HG02840 (cell line): ENCODE results near the gene TMEM212.
A peak's percentile ranks its signal among the peaks of the same experiment; 100 is the strongest.

Experiments used
- ATAC-seq: cut with Tn5 transposase; IDR thresholded peaks from one replicate; pipeline ENCODE4 v1.9.1; 2021; ENCODE audit warnings: mild to moderate bottlenecking, moderate library complexity, moderate number of reproducible peaks; ENCODE audit not compliant: unreplicated experiment, low FRiP score

Gene TMEM212

DNA sequence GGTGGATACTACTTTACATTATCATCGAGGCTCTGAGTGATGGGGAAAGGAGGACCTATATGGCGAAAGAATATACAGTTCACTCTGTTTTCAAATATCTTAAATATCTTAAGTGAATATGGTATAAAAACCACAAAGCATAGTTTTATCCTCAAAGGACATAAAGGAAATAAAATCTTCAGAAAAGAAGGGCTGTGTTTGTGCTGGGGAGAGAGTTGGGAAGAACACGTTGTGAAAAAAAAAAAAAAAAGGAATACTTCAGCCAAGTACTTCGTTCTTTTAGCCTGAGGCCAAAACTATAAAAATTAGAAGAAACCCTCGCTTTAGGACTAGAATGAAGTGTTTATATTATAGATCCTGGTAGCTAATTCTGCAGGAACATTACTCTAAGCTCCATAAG is 10.2 kb upstream of the TMEM212 start:
- ATAC-seq = no peak

DNA sequence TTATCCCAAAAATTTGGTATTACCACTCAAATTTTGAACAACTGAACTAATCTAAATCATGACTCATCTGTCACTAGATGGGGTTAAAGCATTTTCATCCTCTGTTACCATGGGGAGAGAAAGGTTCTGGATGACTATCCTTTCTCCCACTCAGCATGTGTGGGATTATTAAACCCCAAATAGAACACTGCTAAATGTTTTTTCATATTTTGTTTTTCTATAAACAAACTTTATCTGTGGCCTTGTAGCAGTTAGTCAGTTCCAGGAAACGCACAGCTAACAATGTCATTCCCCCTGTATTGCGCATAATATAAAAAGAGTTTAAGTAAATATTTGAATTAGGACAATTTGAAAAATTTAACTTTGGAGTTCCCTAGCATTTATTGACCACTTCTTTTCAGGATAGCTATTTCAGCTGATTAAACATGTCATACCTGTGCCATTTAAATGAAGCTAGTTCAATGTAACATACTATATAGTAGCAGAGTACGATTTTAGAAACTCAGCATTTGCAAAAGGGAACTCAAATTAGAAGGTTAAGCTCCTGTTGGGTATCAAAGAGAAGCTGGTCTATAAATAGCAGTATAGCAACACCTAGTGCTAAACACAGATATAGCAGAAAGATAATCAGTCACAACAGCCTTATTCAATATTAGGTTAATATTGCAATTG is 9.2 kb upstream of the TMEM212 start:
- no peak for ATAC-seq

DNA sequence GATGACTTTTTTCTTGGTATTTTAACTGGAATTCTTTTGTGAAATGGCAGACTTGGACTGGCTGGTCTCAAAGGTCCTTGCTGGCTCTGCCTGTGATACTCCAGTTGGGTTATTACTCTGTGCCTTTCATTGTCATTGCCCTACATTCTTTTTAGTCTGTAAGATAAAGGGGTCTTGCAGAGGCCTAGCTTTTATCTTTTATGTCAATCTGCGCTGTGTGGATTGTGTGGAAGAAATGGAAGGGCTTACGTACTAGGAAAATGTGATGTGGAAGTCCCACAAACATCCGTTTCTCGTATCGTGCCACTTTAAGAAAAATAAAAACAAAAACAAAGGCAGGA is 8.7 kb upstream of the TMEM212 start:
- no peak for ATAC-seq

DNA sequence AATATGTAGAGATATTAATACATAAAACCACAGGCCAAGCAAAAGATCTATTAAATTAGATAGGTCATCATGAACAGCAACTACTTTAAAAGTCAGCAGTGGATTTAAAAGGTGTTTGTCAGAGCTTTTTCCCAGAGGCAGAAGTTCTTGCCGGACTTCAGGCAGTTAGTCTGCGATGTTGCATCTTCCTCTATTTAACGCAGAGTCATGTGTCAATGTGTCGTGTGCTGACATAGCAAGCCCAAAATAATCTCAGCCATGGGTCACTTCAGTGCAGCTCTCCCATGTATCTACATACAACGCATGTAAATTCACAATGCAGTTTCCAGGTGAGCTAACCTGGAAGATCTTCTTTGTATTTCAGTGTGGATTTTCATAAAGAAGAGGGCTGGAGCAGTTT is 8.0 kb upstream of the TMEM212 start:
- no peak for ATAC-seq

DNA sequence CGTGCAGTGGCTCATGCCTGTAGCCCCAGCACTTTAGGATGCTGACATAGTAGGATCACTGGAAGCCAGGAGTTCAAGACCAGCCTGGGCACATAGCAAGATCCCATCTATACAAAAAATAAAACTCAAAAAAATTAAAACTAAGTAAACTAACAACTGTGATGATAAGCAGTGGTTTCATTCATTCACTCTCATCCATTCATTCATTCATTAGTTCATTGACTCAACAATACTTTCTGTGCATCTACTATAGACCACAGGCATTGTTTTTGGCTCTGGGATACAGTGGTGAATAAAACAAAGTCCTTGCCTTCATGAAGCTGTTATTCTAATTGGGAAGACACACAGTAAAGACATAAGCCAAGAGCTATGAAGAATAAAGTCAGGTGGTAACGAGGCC is 7.5 kb upstream of the TMEM212 start:
- no peak for ATAC-seq

DNA sequence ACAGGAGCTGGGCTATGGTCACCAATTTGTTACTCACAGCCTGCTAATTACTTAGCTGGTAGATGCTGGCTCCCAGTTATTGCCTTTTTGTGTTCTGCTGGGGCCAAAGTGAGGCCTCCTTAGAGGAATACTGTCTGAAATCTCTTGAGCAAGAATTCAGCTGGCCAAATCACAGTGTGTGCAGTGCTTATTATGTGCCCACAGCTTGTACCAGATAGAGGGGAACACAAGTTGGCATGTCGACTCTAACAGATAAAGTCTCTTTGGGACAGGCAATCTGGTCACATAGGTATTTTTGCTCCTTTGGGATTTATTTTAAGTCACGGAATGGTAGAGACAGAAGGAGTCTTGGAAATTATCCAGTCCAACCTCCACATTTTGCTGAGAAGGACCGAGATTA is 6.3 kb upstream of the TMEM212 start:
- no peak for ATAC-seq

DNA sequence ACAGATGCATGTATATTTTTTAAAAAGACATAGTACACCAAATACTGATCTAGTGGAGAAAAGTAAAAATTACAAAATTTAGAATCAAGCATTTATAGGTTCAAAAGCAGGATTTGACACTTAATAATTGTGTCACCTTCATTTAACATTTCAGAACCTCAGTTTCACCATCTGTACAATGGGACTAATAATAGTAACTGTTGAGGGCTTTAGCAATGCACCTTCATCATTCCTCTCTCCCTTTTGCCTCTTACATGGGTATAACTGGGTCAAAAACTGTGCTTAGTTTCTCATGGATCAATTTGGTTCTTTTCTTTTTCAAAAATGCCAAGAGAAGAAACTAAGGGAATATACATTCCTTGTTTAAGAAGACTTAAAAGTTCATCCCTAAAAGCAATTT is 5.5 kb upstream of the TMEM212 start:
- ATAC-seq = no peak

DNA sequence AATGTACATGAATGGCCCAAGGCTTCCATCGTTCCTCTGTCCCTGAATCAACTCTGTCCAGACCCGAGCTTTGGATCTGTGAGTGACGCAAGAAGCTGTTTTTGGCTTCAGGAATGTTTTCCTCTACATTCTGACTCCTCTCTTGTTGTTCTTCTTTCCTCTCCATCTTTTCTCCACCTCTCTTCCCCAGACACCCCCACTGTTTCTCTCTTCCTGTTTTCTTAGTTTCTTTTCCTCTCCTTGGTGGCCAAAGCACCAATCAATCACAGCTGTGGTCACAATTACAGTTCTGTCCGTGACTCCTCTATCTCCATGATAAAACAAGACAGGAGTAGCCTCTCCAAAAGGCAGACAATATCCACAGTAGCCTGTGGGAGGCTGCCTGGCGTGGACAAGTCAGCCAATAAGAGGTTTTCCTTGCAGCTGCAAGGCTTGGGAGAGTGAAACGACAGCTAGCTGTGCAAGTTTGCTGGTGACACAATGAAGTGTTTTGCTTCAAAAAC is 4.9 kb upstream of the TMEM212 start:
- no peak for ATAC-seq

DNA sequence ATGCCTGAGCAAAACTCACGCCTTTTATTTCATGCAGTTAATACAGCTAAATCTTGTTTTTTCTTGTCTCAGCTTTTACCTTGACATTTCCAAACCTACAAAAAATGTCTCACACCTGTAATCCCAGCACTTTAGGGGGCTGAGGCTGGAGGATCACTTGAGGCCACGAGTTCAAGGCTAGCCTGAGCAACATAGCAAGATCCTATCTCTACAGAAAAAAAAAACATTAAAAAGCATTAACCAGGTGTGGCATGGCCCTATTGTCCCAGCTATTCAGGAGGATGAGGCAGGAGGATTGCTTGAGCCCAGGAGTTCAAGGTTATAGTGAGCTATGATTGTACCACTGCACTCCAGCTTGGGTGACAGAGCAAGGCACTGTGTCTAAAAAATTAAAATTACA is 3.9 kb upstream of the TMEM212 start:
- no peak for ATAC-seq

DNA sequence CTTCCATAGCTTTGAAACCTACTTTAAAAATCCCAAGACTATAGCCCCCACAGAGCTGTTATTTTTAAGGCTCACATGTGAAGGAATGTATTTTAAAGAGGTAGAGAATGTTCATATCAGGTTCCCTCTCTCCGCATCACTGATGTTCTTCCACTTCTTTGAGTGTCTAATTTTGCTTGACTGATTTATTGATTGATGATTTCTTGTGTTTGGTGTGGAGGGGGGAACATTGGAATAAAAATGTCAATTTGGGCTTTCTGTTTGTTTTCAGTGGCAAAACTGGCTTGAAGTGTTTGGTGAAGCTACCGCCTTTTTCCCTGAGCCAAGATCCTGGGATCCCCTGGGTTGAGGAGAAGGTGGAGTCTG is 2.7 kb upstream of the TMEM212 start:
- no peak for ATAC-seq

DNA sequence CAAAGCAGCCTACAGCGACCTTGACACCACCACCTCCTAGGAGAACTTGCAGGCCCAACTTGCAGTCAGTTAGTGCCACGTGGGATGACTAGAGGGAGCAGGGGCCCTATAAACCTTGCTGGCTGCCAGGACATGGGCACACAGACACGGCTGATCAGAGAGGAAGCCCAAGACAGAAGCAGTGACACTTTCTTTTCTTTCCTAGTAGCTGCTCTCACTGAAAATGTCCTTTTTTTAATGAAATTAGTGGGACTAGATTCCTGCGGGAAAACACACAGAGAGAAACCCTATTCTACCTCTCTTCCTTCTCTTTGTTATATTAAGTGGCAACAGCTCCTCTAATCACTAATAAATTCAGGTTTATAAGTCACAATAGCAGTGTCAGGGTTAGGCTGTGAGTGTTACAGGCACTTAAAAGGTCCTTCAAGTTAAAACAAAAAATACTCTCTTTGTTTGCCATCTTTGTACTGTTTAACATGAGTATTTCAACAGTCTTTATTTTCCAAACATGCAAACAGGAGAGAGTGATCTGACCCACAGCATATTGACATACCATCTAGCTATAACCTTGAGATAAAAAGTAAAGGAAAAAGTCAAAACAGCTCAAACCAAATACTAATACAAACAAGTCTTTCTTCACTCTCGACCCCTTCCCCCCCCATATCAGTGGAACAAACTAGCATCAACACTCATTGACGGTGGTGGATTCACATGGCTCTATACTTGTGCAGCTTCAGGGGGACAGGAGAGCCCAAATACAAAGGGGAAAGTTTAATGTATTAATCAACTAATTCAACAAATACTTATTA is 2.1 kb upstream of the TMEM212 start:
- ATAC-seq = no peak

DNA sequence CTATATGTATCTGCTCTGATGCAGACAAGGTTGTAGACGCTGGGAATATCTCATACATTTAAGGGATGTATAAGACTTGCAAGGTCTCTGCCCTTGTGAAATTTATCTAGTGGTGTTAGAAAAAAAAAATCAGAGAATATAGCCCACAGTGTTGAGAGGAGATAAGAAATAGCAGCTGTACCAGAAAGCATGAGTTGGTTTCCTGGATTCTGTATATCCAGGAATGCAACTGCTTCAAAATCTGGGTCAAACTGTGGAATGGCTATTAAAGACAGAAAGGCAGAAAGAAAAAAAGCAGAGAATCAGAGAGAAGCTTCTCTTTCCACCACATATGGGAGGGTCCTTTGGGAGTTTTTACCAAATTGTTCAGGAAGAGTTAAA is 1.5 kb upstream of the TMEM212 start:
- ATAC-seq = no peak

DNA sequence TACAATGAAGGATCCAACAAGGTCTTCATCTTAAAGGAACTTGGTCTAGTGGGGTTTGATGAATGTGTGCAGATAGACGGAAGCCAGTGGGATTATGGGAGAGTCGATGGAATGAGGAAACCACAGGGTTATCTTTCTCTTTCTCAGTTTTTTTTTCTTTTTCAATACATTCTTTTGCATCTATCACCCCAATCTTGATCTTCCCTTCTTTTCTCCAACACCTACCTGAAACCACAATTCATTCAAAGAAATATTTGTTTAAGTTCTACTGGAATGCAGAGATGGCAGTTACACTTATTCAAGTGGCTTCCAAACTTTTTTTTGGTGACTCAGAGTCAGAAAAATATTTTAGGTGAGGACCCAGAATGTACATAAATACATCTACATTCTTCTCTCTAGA is 1.7 kb downstream of the TMEM212 start:
- no peak for ATAC-seq

DNA sequence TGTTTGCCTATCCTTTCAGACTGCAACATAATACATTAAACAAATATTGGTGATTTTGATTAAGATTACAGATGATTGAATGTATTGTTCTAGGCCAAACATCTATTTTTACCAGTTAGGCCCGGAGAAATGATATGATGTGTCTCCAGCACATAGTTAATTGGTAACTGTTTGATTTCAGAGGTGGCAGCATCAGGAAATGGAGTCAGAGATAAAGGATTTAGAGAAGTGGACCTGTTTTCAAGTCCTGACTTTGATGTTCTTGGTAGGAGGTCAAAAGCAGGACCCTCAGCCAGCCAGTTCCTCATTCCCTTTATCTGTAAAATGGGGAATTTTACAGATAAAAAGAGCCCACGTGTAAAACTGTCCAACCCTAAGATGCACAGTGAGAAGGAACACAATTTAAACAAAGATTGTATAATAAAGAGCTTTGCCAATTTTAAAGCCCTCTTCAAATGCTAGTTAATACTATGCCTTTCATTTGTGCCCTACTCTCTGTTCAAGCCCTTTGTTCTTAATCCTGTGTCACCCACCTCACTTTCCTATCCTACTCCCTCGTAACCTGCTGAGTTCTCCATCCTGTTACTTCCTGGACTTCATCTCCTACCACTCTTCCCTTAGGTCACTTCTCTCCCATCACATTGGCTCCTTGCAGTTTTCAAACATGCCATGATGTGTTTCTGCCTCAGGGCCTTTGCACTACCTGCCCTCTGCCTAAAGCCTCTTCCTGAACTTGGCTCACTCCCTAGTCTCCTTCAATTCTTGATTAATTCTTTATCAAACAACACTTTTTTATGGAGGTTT is 2.5 kb downstream of the TMEM212 start:
- no peak for ATAC-seq

DNA sequence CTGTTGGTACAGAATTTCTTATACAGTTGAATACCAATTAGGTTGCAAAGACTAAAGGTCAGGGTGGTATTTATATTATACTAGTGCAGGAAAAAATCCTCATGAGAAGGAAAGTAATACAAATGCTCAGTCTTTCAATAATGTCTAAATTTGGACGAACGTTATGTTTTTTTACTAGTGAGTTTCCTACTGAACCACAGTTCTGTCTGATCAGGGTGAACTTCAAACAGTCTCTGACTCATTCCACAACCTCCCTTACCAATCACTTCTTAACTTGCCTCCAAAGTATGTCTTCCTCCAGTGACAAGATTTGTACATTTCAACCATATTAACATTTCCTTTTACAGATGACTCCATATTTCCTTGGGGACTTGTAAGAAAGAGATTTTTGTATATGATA is 3.4 kb downstream of the TMEM212 start:
- ATAC-seq = peak; percentile 83

DNA sequence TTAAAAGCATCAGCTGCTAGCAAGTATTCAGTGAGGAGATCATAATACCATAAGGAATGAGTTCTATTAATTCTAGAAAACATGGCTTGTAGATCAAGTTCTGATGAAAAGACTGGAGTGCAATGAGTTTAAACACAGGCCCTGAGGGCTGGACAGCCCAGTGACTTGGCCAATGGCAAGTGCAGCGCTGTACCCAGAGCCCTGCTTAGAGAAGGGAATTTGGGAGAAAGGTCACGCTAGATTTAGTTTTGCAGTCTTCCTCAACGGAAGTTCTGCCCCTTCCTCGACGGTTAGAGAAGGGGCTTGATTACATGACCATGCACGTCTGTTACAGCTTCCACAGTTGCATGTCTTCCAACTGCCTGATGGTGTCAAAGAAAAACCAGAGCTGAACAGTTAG is 4.0 kb downstream of the TMEM212 start:
- ATAC-seq = no peak

DNA sequence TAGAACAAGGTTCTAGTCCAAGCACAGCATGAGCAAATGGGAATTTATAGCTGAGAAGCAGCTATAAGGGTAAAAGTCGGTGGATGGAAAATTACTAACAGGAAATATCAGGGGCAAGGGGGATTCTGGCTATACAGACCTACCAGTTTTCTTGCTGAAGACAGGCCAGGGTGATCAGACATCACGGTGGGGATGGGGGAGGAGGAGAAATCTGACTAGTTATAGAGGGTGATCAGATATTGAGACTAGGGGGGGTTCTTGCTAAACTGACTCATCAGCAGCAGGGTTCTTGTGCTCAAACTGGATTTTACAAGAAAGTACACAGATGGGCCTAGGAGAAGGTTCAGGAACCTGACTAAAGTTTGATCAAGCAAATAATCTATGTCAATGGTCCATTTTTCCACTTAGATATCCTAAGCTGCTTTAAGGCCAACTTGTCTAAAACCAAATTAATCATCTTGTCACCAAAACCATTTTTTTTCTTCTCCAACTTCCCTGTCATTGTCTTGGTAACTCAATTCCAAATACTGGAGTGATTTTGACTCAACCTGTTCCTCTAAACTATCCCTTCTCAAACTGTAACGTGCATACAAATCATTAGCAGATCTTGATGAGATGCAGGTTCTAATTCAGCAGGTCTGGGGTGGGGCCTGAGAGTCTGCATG is 4.6 kb downstream of the TMEM212 start:
- ATAC-seq = no peak

DNA sequence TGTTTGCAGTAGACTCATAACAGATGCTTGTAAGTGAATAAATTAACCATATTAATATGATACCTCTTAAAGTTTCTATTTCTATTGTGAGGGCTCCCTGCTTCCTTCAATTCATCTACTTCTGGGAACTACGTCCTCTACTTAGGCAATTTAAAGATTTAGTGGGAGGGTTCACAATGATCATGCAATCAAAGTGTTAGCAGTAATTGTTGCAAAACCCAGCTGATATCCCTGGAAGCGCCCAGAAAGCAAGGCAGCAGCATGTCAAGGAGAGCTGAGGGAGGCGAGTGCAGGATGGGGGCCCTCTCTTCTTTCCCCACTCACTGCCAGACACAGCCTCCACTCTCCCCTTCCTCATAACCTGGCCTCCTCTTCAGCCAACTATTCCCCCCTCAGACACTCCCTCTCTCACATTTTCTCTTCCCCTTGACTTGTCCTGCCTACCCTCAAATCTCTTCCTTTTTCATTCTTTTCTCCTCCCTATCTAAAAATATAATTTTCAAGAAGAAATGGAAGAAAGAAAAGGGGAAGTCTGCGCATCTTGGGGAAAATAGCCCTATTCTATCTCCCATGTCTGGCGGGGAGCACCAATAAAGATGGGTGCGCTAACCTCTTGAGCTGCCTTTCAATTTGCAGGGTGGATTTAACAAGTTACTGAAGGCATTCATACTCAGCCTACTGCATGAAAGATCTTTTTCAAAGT is 6.6 kb downstream of the TMEM212 start:
- ATAC-seq = no peak

DNA sequence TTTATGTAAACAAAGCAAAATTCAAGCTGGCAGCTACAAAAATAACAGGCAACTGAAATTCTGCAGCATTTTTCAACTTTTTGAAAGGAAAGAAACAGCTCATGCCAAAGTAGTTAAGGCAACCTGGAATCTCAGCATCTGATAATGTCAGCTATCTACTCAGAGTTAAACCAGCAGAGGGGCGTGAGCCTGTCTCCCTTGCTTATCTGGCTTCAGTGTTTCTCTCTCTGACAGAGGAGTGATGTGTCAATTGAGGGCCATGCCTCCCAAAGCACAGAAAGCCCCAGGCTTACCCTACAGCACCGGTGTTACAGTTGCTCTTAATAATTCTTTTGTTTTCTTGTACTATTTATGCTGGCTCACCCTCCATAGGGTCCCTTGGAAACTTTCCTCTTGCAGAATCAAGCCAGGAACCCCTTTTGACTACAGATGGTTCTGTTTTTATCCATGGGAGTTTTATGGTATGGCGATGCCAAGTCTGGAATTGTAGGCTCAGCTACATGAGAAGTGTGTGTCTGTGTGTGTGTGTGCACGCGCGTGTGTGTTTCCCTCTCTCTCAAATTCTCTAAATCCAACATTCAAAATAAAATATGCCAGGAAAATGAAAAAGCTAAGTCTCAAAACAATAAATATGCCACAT is 7.3 kb downstream of the TMEM212 start:
- ATAC-seq = no peak
